HL-60 (cell line): ENCODE measurements around the gene MTNR1A.

Experiments
- DNase-seq, 2 experiments: peaks; one replicate each; pipeline ENCODE4 v3.0.0-alpha.2; 2010 to 2020; ENCODE audit warnings: low read depth in 1 of 2, low spot score in 1 of 2
- H3K27ac ChIP-seq: fragments of 250-450 bp; sonication (Bioruptor Pico); replicated peaks from 2 replicates; pipeline ENCODE4 v1.5.1; 2020; ENCODE audit warnings: mild to moderate bottlenecking, moderate library complexity
- H3K27me3 ChIP-seq: fragments of 250-450 bp; sonication (Bioruptor Pico); 2 replicates; pipeline ENCODE4 v1.5.1; 2021; ENCODE audit warnings: mild to moderate bottlenecking, moderate library complexity; ENCODE audit not compliant: insufficient read depth, poor library complexity, severe bottlenecking
- H3K4me3 ChIP-seq: replicated peaks from 2 replicates; pipeline ENCODE4 v1.5.1; 2011; ENCODE audit warnings: mild to moderate bottlenecking, control low read depth, low read length; ENCODE audit not compliant: insufficient read depth
- GABPA ChIP-seq: IDR thresholded peaks from 2 replicates; pipeline ENCODE4 v1.6.1; 2012; ENCODE audit warnings: low read depth
- POLR2AphosphoS5 ChIP-seq: IDR thresholded peaks from 2 replicates; pipeline ENCODE4 v1.6.1; 2012; ENCODE audit warnings: low read depth
- SPI1 ChIP-seq: IDR thresholded peaks from 2 replicates; pipeline ENCODE4 v1.6.1; 2012; ENCODE audit warnings: low read depth, mild to moderate bottlenecking, borderline replicate concordance
- long read RNA-seq: library from polyadenylated mRNA; unstranded; transcript quantifications from one replicate; pipeline ENCODE4 v2.0.0, GENCODE V29; 2020
- TF ChIP-seq, protein P1 (sequence below): IDR thresholded peaks from one replicate; pipeline ENCODE4 v1.5.1; 2011; ENCODE audit warnings: low read length, control low read depth, inconsistent platforms; ENCODE audit not compliant: insufficient read depth
- TF ChIP-seq, protein P2 (sequence below): IDR thresholded peaks from 2 replicates; pipeline ENCODE4 v1.6.1; 2012; ENCODE audit warnings: low read depth; ENCODE audit not compliant: insufficient replicate concordance

The MTNR1A gene
- long read RNA-seq: 0 reads

DNA sequence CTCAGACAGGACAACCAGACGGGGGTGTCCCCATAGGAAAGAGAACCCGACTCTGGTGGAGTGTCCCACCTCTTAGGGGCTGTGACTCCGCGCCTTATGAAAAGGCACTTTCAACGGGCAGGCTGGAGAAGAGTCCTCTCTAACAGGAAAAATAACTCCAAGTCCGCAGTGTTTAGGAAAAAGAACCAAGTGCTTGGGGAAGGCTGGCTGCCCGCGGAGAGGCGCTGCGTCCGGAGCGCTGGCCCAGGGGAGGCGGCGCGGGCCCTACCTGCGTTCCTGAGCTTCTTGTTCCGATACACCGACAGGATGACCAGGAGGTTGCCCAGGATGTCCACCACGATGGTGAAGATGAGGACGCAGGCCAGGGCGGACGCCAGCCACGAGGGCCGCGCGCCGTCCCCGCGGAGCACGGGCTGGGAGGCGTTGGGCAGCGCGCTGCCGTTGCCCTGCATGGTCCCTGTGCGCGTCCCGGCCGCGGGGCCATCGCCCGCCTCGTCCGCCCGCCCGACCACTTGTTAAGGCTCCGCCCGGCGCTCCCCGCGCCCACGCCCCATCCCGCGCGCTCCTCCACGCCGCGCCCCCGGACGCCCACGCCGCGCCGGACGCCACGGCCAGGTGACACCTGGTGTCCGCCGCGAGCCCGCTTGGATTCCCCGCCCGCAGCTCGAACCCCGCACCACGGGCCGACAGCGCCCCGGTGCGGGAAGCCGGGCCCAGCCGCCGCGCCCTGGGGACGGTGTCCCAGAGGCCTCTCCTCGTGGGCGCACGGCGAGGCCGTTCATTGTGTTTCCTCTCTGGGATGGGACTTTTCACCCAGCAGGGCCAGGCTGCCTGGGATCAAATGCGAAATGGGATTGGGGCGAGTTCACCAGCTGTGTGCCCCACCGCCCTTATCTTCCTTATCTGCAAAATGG, at the start of gene MTNR1A:
Gene MTNR1A (minus strand): TSS at position 654 of the 914 bp plus-strand sequence. CDS start 202 bp downstream, at position 452.
- TF ChIP-seq GABPA (no peak), SPI1 (no peak), POLR2AphosphoS5 (no peak)
- TF ChIP-seq, protein P1, sequence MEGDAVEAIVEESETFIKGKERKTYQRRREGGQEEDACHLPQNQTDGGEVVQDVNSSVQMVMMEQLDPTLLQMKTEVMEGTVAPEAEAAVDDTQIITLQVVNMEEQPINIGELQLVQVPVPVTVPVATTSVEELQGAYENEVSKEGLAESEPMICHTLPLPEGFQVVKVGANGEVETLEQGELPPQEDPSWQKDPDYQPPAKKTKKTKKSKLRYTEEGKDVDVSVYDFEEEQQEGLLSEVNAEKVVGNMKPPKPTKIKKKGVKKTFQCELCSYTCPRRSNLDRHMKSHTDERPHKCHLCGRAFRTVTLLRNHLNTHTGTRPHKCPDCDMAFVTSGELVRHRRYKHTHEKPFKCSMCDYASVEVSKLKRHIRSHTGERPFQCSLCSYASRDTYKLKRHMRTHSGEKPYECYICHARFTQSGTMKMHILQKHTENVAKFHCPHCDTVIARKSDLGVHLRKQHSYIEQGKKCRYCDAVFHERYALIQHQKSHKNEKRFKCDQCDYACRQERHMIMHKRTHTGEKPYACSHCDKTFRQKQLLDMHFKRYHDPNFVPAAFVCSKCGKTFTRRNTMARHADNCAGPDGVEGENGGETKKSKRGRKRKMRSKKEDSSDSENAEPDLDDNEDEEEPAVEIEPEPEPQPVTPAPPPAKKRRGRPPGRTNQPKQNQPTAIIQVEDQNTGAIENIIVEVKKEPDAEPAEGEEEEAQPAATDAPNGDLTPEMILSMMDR: no peak
- TF ChIP-seq, protein P2, sequence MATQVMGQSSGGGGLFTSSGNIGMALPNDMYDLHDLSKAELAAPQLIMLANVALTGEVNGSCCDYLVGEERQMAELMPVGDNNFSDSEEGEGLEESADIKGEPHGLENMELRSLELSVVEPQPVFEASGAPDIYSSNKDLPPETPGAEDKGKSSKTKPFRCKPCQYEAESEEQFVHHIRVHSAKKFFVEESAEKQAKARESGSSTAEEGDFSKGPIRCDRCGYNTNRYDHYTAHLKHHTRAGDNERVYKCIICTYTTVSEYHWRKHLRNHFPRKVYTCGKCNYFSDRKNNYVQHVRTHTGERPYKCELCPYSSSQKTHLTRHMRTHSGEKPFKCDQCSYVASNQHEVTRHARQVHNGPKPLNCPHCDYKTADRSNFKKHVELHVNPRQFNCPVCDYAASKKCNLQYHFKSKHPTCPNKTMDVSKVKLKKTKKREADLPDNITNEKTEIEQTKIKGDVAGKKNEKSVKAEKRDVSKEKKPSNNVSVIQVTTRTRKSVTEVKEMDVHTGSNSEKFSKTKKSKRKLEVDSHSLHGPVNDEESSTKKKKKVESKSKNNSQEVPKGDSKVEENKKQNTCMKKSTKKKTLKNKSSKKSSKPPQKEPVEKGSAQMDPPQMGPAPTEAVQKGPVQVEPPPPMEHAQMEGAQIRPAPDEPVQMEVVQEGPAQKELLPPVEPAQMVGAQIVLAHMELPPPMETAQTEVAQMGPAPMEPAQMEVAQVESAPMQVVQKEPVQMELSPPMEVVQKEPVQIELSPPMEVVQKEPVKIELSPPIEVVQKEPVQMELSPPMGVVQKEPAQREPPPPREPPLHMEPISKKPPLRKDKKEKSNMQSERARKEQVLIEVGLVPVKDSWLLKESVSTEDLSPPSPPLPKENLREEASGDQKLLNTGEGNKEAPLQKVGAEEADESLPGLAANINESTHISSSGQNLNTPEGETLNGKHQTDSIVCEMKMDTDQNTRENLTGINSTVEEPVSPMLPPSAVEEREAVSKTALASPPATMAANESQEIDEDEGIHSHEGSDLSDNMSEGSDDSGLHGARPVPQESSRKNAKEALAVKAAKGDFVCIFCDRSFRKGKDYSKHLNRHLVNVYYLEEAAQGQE: no peak
- Histone ChIP-seq H3K27me3 (peaks cover 3% of the 10 kb centered on the region), H3K4me3 (no peak within 1 kb of the TSS), H3K27ac (no peak within 1 kb of the TSS)
- no peak for DNase-seq

DNA sequence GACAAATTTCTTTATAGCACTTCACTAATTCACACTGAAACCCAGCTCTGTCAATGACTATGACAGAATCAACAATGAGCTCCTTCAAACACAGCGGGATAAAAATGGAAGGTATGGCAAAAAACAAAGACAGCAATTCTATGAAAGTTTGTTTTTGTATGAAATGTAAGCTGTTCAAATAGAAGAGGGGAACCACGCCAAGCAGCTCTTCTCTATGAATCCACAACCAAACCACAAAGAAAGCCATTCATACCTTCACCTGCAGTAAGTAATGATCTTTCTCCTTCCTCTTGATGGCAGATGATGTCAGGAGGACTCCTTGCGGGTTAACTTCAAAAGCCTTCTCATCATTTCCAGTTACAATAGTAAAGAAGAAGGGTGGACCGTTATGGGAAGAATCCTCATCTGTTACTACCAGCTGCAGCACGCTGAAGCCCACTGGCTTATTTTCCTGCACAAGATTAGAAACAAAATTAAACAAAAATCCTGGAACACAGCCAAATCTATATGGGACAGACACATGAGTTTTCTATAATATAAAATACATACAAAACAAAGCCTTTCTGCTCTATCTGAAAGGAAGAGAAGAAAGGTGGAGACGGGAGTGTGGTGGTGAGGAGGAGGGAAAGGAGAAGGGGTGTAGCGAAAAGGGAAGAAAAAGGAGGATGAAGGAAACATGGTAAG, 48.9 kb upstream of the MTNR1A start:
- Histone ChIP-seq H3K4me3 (no peak overlapping the region), H3K27me3 (no peaks in the 10 kb centered on the region), H3K27ac (no peak overlapping the region)
- no peak for DNase-seq
- no peak for TF ChIP-seq GABPA
- TF ChIP-seq, protein P1: no peak
- TF ChIP-seq POLR2AphosphoS5: no peak
- TF ChIP-seq SPI1: no peak
- TF ChIP-seq, protein P2: no peak

DNA sequence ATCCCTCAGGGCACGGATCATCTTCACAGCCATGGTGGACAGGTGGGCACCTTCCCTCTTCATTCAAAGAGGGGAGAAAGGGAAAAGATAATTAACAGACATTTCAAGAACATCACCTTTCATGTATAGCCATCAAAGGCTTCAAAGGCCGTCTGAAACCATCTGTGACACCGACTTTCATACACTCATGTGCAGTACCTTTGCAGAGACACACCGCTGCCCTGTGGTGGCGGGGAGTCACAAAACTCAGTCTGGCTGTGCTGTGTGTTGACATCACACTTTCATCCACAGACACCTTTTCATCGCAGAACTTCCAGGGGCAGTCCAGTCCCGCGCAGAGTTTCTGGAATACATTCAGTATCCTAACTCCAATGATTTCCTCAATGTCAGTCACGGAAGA, 47.6 kb upstream of the MTNR1A start:
- Histone ChIP-seq H3K4me3 (no peak overlapping the region), H3K27ac (no peak overlapping the region), H3K27me3 (no peaks in the 10 kb centered on the region)
- no peak for DNase-seq
- TF ChIP-seq GABPA (no peak), SPI1 (no peak), POLR2AphosphoS5 (no peak)
- TF ChIP-seq, protein P2: no peak
- TF ChIP-seq, protein P1: no peak
